Heart right ventricle (tissue), 16 donors: ENCODE measurements around the gene CABLES1. TPM values are rescaled to one million over a fixed set of nuclear protein-coding genes. Genes with fewer than 3 reads are reported as not detected.
A peak's percentile ranks its signal among the peaks of the same experiment; 100 is the strongest.

ENCODE experiments used
- ATAC-seq, 8 donors: fragments of 200-7000 bp; cut with Tn5 transposase; one replicate each; pipeline ENCODE4 v1.9.1; 2020; ENCODE audit warnings: mild to moderate bottlenecking in 8 of 8, moderate library complexity in 8 of 8, moderate number of reproducible peaks in 1 of 8
- DNase-seq, 2 donors: peaks; one replicate each; pipeline ENCODE4 v3.0.0-alpha.2; 2020
- H3K27ac ChIP-seq, 10 donors: fragments of 200-600 bp; sonication (generic) in 2 of 10; one replicate each; pipeline versions ENCODE4 v1.5.0 to v1.8.0; 2020 to 2022; ENCODE audit warnings: mild to moderate bottlenecking in 3 of 10
- H3K27me3 ChIP-seq, 7 donors: fragments of 200-600 bp; one replicate each; pipeline ENCODE4 v1.8.0; 2021 to 2022; ENCODE audit warnings: mild to moderate bottlenecking in 2 of 7
- H3K36me3 ChIP-seq, 9 donors: fragments of 200-600 bp; sonication (generic) in 1 of 9; one replicate each; pipeline versions ENCODE4 v1.5.0 to v1.8.0; 2020 to 2022; ENCODE audit warnings: mild to moderate bottlenecking in 2 of 9
- H3K4me1 ChIP-seq, 9 donors: fragments of 200-600 bp; sonication (generic) in 1 of 9; one replicate each; pipeline versions ENCODE4 v1.5.0 to v1.8.0; 2020 to 2022; ENCODE audit warnings: mild to moderate bottlenecking in 4 of 9
- H3K4me3 ChIP-seq, 10 donors: fragments of 200-600 bp; sonication (generic) in 2 of 10; one replicate each; pipeline versions ENCODE4 v1.5.0 to v1.8.0; 2020 to 2022; ENCODE audit warnings: mild to moderate bottlenecking in 7 of 10, moderate library complexity in 2 of 10
- H3K9me3 ChIP-seq, 11 donors: fragments of 200-600 bp in 10 of 11; sonication (generic) in 2 of 11; one replicate each; pipeline versions ENCODE4 v1.5.0 to v1.8.0; 2013 to 2022; ENCODE audit warnings: mild to moderate bottlenecking in 2 of 11, control low read depth in 1 of 11, moderate library complexity in 1 of 11
- CTCF ChIP-seq, 9 donors: fragments of 200-600 bp; sonication (generic) in 2 of 9; IDR thresholded peaks; one replicate each; pipeline versions ENCODE4 v1.5.0 to v1.8.0; 2021 to 2022; ENCODE audit warnings: antibody characterized with exemption in 9 of 9, mild to moderate bottlenecking in 5 of 9, moderate library complexity in 1 of 9
- WGBS, 2 donors: extraction: QIAGEN DNeasy Blood & Tissue Kit; methylation state at CpG; one replicate each; pipeline ENCODE4 v1.1.7; 2013; ENCODE audit warnings: inconsistent platforms in 1 of 2; 5-methylcytosine and 5-hydroxymethylcytosine counted together
- intact Hi-C, 10 donors: fragments of 100-400 bp; cut with DNase I; formaldehyde crosslinking; loops; one replicate each; pipeline versions ENCODE4 v1.11.1 to v1.14.2; 2022
- polyA plus RNA-seq, 2 donors: library from polyadenylated mRNA; stranded (reverse); fragments of 200-250 nt; gene quantifications; one replicate each; pipeline ENCODE4 v1.2.3, GENCODE V29; 2013
- total RNA-seq, 10 donors: library from RNA; stranded (reverse); fragmentation: NEBNext Ultra II Directional in 3 of 10; extraction: Animal tissue kit (Norgen Biotek cat#: 25700) in 3 of 10; gene quantifications; one replicate each; pipeline versions ENCODE4 v1.2.1 to v1.2.4, GENCODE V29; 2021 to 2023
- donor health status: Arrhythmogenic right ventricular cardiomyopathy.
- donor health status: ischemic (EF 13 %, LVEDD 7.1; RV severe dilation, severe dysfunction).
- donor health status: healthy with polysubstance abuse.
- donor health status: DM: no; HTN: yes; CAD: no.
- donor health status: DM: no; HTN: no; CAD: no.
- donor health status: ischemic (EF 25% LVEDD 6.9; RV normal size, moderate dysfunction).
- donor health status: ischemic (EF 25% LVEDD 5.7; RV mildly dilated, moderate dysfunction).
- donor health status: healthy.
- donor health status: DM: yes; HTN: yes; CAD: no.
- donor health status: Ischemic cardiomyopathy.
- donor health status: ischemic (EF 35%, LVEDD 5.7; RV mildly dilated, moderate dysfunction).
- donor health status: nonischemic (EF 11% LVEDD 7.7; RV severe dilation, severe dysfunction).
- donor health status: DM: yes; HTN: yes; CAD: no.
- donor health status: PGD.
- donor health status: ischemic (EF 29% LVEDD 5.4; RV normal size, mild dysfunction).
- donor health status: nonischemic (EF 23%, LVEDD 6.1; RV moderate dilation, normal function).

The CABLES1 gene
- total and polyA plus RNA-seq, 12 donors: 1.0 to 2.2 (median 1.8) TPM

DNA sequence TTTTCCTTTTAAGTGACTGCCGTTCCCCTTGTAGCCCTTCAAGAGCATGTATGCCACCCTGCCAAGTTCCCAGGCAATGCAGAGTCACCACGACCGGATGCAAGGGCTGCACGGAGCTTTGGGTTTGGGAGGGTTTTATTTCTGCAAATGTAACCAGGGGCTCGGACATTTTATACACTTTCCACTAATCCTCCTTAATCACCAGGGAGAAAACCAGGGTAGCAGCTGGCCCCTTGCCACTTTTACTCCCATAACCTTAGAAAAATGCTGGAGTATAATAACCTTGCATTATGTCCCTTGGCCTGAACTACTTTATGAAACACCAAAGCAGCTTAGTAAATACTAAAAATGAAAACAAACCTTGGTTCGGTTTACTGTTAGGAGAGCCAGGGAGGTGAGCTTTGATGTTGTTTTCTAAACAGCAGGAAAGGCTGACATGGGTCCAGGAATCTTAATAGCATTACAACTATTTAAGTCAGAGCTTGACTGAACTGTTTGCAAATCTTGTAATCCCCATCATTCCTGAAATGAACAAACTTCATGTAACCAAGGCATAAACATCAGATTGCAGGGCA is 165.0 kb downstream of the CABLES1 start:
- no peak overlapping the region for H3K27ac ChIP-seq
- no peaks in the 10 kb centered on the region for H3K27me3 ChIP-seq
- peaks cover 0 to 18% (median 0%) of the 10 kb centered on the region in 9 donors for H3K36me3 ChIP-seq
- WGBS, 2 donors: 79 to 85% methylated on average over 6 of the region's 6 CpGs
- intact Hi-C loops: no loop called here
- no peaks in the 10 kb centered on the region for H3K9me3 ChIP-seq
- no peak for ATAC-seq
- H3K4me1 ChIP-seq: peaks cover 0 to 7% (median 0%) of the 10 kb centered on the region in 9 donors
- DNase-seq: no peak
- H3K4me3 ChIP-seq: no peak overlapping the region
- TF ChIP-seq CTCF (IDR thresholded peaks at IDR 0.05): no peak

- Histone ChIP-seq H3K27ac (peak overlapping the region in 1 of 10 donors; percentile 65), H3K27me3 (no peaks in the 10 kb centered on the region), H3K4me1 (peaks cover 0 to 7% (median 0%) of the 10 kb centered on the region in 9 donors), H3K36me3 (peaks cover 0 to 14% (median 0%) of the 10 kb centered on the region in 9 donors), H3K4me3 (no peak overlapping the region), H3K9me3 (no peaks in the 10 kb centered on the region)
- TF ChIP-seq CTCF (IDR thresholded peaks at IDR 0.05): no peak
- ATAC-seq: no peak
- DNase-seq: no peak
- 97 to 98% methylated on average over 5 of the region's 5 CpGs for WGBS, 2 donors
- intact Hi-C loops: no loop called here
Measured at GRCh38 chr18:23301972-23302371, 166.7 kb downstream of the CABLES1 start.

DNA sequence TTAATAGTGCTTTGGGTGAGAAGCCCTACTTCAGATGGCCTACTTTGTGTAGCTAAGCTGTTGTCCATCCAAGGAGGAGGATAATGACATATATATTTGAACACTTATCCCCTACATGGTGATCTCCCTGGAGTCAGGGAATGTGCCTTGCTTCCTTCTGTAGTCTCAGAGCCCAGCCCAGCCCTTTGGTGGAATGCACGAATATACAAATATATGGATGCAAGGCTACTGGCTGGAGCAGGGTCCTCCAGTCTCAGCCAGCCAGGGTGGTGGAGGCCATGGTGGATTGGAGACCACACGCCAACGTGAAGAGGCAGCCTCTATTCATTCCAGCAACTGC is 167.2 kb downstream of the CABLES1 start:
- no peak for DNase-seq
- WGBS, 2 donors: 90 to 92% methylated on average over 3 of the region's 3 CpGs
- Histone ChIP-seq H3K27ac (peak overlapping the region in 1 of 10 donors; percentile 65), H3K4me3 (no peak overlapping the region), H3K4me1 (peaks cover 0 to 11% (median 0%) of the 10 kb centered on the region in 9 donors), H3K36me3 (peaks cover 0 to 8% (median 0%) of the 10 kb centered on the region in 9 donors), H3K27me3 (no peaks in the 10 kb centered on the region), H3K9me3 (no peaks in the 10 kb centered on the region)
- peak in 1 of 8 donors; percentile 29 for ATAC-seq
- intact Hi-C loops: no loop called here
- no peak for TF ChIP-seq CTCF (IDR thresholded peaks at IDR 0.05)

GRCh38 chr18:23302851-23303527 is 167.7 kb downstream of the CABLES1 start:
- DNase-seq: no peak
- ATAC-seq: peak in 3 of 8 donors; percentile 38 to 54 (median 44)
- TF ChIP-seq CTCF (IDR thresholded peaks at IDR 0.05): no peak

More at GRCh38 chr18:23302851-23303527, 167.7 kb downstream of the CABLES1 start:
- WGBS, 2 donors: 79 to 87% methylated on average over 8 of the region's 8 CpGs
- peaks cover 0 to 16% (median 0%) of the 10 kb centered on the region in 9 donors for H3K4me1 ChIP-seq
- H3K27me3 ChIP-seq: no peaks in the 10 kb centered on the region
- H3K9me3 ChIP-seq: no peaks in the 10 kb centered on the region
- intact Hi-C loops: no loop called here
- no peak overlapping the region for H3K4me3 ChIP-seq
- peaks cover 0 to 3% (median 0%) of the 10 kb centered on the region in 9 donors for H3K36me3 ChIP-seq
- peak overlapping the region in 1 of 10 donors; percentile 65 for H3K27ac ChIP-seq
